AG04449 (cell line): ENCODE data around the gene ZNF785.

Source experiments
- CTCF ChIA-PET: fragments of 350-600 bp; formaldehyde crosslinking; extraction: SDS; loops from one replicate; lab custom pipeline; 2021; ENCODE audit warnings: antibody characterized with exemption; lab: Yijun Ruan, JAX
- POLR2A ChIA-PET: fragments of 400-600, 350-600 bp; formaldehyde crosslinking; extraction: SDS; loops from one replicate; lab custom pipeline; 2020; ENCODE audit warnings: antibody characterized with exemption, inconsistent platforms; lab: Yijun Ruan, JAX
- DNase-seq: peaks from one replicate; pipeline ENCODE4 v3.0.0-alpha.2; 2010; ENCODE audit warnings: low read depth, low spot score
- H3K4me3 ChIP-seq: 2 replicates; pipeline ENCODE4 v1.5.1; 2011; ENCODE audit warnings: low read depth, mild to moderate bottlenecking, control low read depth, low read length
- TF ChIP-seq, protein P1 (sequence below): IDR thresholded peaks from one replicate; pipeline ENCODE4 v1.5.1; 2011; ENCODE audit warnings: mild to moderate bottlenecking, moderate library complexity, low read length, control low read depth, inconsistent platforms; ENCODE audit not compliant: insufficient read depth; ENCODE audit errors: missing control alignments

ZNF785 gene

DNA sequence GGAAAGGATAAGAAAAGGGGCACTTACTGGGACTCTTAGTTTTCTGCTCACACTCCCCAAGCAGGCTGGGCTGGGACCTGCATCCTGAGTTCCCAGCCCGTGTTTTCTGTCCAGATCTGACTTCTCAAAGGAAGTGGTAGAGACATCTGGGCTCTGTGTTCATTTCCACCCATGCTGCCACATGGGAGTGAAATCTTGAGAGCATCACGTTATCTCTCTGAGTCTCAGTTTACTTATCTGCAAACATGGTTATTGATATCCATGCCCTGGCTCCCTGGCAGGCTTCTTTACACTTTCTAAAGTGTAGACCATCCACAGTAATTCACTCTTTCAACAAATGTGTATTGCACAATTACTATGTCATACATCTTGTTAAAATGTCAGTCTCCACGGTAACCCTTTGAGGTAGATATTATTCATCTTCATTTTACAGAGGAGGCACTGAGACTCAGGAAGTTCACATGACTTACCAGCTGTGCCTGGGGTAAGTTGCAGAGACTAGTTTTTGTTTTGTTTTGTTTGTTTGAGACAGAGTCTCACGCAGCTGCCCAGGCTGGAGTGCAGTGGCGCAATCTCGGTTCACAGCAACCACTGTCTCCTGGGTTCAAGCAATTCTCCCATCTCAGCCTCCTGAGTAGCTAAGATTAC lies 17.4 kb downstream of the ZNF785 start:
- CTCF ChIA-PET, result interaction anchor here (0.8 to 1.1 kb wide), 2 partner anchors 10 to 138 kb away, joined by 4 to 5 read pairs; partner anchors contain the start of genes DCTPP1 and ZNF764
- H3K4me3 ChIP-seq, result no peak overlapping the region
- DNase-seq, result peak; percentile 19
- TF ChIP-seq, protein P1, sequence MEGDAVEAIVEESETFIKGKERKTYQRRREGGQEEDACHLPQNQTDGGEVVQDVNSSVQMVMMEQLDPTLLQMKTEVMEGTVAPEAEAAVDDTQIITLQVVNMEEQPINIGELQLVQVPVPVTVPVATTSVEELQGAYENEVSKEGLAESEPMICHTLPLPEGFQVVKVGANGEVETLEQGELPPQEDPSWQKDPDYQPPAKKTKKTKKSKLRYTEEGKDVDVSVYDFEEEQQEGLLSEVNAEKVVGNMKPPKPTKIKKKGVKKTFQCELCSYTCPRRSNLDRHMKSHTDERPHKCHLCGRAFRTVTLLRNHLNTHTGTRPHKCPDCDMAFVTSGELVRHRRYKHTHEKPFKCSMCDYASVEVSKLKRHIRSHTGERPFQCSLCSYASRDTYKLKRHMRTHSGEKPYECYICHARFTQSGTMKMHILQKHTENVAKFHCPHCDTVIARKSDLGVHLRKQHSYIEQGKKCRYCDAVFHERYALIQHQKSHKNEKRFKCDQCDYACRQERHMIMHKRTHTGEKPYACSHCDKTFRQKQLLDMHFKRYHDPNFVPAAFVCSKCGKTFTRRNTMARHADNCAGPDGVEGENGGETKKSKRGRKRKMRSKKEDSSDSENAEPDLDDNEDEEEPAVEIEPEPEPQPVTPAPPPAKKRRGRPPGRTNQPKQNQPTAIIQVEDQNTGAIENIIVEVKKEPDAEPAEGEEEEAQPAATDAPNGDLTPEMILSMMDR, result no peak
- POLR2A ChIA-PET, result interaction anchor here (0.6 kb wide), 1 partner anchor 42 kb away, joined by 3 read pairs; no protein-coding TSS in a partner anchor

DNA sequence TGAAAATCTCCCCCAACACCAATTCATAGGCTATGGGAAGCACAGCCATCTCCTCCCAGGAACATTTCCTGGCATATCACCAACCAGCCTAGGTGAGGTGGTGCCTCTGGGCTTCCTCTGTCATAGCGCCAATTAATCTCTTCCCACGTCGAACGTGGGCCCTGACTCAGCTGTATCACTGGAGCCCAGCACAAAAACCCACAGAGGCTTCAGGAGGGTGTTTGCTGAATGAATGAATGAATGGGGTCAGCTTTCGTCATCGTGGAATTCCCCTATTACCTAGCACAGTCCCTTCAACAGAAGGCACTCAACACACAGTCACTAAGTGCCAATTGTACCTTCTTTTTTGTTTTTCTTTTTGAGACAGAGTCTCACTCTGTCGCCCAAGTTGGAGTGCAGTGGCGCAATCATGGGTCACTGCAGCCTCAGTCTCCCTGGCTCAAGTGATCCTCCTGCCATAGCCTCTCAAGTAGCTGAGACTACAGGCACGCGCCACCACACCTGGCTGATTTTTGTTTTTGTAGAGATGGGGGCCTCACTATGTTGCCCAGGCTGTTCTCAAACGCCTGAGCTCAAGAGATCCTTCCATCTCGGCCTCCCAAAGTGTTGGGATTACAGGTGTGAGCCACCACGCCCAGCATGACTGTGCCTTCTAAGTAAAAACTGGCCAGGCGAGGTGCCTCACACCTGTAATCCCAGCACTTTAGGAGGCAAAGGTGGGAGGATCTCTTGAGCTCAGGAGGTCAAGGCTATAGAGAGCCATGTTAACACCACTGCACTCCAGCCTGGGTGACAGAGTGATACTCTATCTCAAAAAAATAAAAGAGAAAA lies 18.1 kb downstream of the ZNF785 start:
- ChIA-PET CTCF (interaction anchor here (0.9 to 1.6 kb wide), 4 partner anchors 9 to 137 kb away, joined by 3 to 5 read pairs (median 4); partner anchors contain the start of genes DCTPP1 and ZNF764), POLR2A (no interaction called here)
- no peak overlapping the region for H3K4me3 ChIP-seq
- TF ChIP-seq, protein P1, result no peak
- DNase-seq, result no peak

GRCh38 chr16:30566531-30566930 lies 19.0 kb downstream of the ZNF785 start:
- TF ChIP-seq, protein P1, result no peak
- CTCF ChIA-PET, result interaction anchor here (0.9 to 1.6 kb wide), 3 partner anchors 8 to 25 kb away, joined by 3 to 4 read pairs (median 3); partner anchors contain the start of gene ZNF764

GRCh38 chr16:30565984-30566383 lies 19.5 kb downstream of the ZNF785 start:
- ChIA-PET CTCF (interaction anchor here (0.8 to 1.6 kb wide), 5 partner anchors 8 to 136 kb away, joined by 3 to 4 read pairs (median 3); partner anchors contain the start of genes DCTPP1 and ZNF764), POLR2A (no interaction called here)
- TF ChIP-seq, protein P1, result no peak
- H3K4me3 ChIP-seq, result no peak overlapping the region
- no peak for DNase-seq

More at GRCh38 chr16:30566531-30566930, 19.0 kb downstream of the ZNF785 start:
- no peak overlapping the region for H3K4me3 ChIP-seq
- POLR2A ChIA-PET, result no interaction called here
- no peak for DNase-seq

DNA sequence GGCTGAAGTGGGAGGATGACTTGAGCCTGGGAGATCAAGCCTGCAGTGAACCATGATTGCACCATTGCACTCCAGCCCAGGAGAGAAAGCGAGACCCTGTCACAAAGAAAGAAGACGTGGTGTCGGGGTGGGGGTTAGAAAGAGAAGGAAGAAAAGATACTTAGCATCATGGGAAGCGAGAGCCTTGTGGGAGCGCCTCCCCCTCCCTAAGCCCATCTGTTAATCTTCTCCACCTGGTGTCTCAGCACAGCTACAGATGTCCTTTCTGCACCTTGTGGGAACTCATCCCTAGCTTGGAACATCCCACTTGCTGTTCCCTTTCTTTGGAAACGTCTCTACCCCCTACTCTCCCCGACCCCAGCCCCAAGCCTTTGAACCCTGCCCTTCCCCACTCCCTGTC lies 20.0 kb downstream of the ZNF785 start:
- POLR2A ChIA-PET, result no interaction called here
- TF ChIP-seq, protein P1, result no peak
- no peak for DNase-seq
- CTCF ChIA-PET, result interaction anchor here (0.8 to 1.8 kb wide), 5 partner anchors 24 to 136 kb away, joined by 3 to 5 read pairs (median 4); partner anchors contain the start of gene DCTPP1
- H3K4me3 ChIP-seq, result no peak overlapping the region
